DND-41 (cell line): ENCODE results near the gene KRTAP12-1.

Experiments used
- EZH2 ChIP-seq: IDR thresholded peaks from 3 replicates; pipeline ENCODE4 v1.6.1; 2012; ENCODE audit warnings: borderline replicate concordance, low read depth, mild to moderate bottlenecking, moderate library complexity, low read length, inconsistent platforms; ENCODE audit not compliant: severe bottlenecking
- TF ChIP-seq, protein P1 (sequence below): IDR thresholded peaks from 2 replicates; pipeline ENCODE4 v1.5.1; 2012; ENCODE audit warnings: borderline replicate concordance, low read length, moderate library complexity, mild to moderate bottlenecking; ENCODE audit not compliant: poor library complexity, severe bottlenecking; ENCODE audit errors: extremely low read depth

DNA sequence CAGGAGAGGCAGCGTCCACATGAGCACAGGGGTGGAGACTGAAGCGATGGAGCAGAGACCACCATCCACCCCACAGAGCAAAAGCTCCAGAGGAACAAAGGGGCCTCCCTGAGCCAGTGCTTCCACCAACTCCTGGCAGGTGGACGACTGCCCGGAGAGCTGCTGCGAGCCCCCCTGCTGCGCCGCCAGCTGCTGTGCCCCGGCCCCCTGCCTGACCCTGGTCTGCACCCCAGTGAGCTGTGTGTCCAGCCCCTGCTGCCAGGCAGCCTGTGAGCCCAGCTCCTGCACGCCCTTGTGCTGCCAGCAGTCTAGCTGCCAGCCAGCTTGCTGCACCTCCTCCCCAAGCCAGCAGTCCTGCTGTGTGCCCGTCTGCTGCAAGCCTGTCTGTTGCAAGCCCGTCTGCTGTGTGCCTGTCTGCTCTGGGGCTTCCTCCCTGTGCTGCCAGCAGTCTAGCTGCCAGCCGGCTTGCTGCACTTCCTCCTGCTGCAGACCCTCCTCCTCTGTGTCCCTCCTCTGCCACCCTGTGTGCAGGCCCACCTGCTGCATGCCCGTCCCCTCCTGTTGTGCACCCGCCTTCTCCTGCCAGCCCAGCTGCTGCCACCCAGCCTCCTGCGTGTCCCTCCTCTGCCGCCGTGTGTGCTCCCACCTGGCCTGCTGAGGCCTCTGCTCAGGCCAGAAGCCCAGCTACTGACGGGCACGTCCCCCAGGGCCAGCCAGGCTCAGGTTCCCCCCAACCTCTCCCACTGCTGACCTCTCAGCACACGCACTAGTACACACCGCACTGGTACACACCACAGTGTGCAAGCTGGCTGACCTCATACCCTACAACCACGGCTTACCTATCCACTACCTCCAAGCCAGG is 20.4 kb upstream of the KRTAP12-1 start:
- TF ChIP-seq, protein P1, sequence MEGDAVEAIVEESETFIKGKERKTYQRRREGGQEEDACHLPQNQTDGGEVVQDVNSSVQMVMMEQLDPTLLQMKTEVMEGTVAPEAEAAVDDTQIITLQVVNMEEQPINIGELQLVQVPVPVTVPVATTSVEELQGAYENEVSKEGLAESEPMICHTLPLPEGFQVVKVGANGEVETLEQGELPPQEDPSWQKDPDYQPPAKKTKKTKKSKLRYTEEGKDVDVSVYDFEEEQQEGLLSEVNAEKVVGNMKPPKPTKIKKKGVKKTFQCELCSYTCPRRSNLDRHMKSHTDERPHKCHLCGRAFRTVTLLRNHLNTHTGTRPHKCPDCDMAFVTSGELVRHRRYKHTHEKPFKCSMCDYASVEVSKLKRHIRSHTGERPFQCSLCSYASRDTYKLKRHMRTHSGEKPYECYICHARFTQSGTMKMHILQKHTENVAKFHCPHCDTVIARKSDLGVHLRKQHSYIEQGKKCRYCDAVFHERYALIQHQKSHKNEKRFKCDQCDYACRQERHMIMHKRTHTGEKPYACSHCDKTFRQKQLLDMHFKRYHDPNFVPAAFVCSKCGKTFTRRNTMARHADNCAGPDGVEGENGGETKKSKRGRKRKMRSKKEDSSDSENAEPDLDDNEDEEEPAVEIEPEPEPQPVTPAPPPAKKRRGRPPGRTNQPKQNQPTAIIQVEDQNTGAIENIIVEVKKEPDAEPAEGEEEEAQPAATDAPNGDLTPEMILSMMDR, result no peak
- no peak for TF ChIP-seq EZH2
